Esophagus muscularis mucosa (tissue), 4 donors: ENCODE data around the gene JMJD1C. TPM values are rescaled to one million over a fixed set of nuclear protein-coding genes. Genes with fewer than 3 reads are reported as not detected.

Experiments used
- DNase-seq: peaks from one replicate; pipeline ENCODE4 v3.0.0-alpha.2; 2017; ENCODE audit errors: extremely low spot score
- H3K27ac ChIP-seq, 4 donors: fragments of 200-600 bp; sonication (generic); replicated peaks in 1 of 4; 1 replicate in 3 of 4; 2 replicates in 1 of 4; pipeline ENCODE4 v1.5.1; 2016 to 2019; ENCODE audit warnings: mild to moderate bottlenecking in 1 of 4
- H3K27me3 ChIP-seq, 4 donors: fragments of 200-600 bp; sonication (generic); one replicate each; pipeline versions ENCODE4 v1.5.1 to v1.6.0; 2016 to 2019
- H3K36me3 ChIP-seq, 4 donors: fragments of 200-600 bp; sonication (generic); one replicate each; pipeline ENCODE4 v1.5.1; 2016 to 2019
- H3K4me1 ChIP-seq, 4 donors: fragments of 200-600 bp; sonication (generic); one replicate each; pipeline ENCODE4 v1.5.1; 2016 to 2019
- H3K4me3 ChIP-seq, 4 donors: fragments of 200-600 bp; sonication (generic); 1 replicate in 2 of 4; 2 replicates in 2 of 4; pipeline ENCODE4 v1.5.1; 2016 to 2019; ENCODE audit warnings: mild to moderate bottlenecking in 4 of 4, moderate library complexity in 1 of 4
- H3K9me3 ChIP-seq, 4 donors: fragments of 200-600 bp; sonication (generic); 1 replicate in 3 of 4; 2 replicates in 1 of 4; pipeline ENCODE4 v1.5.1; 2016 to 2019
- CTCF ChIP-seq, 3 experiments: fragments of 200-600 bp in 2 of 3; fragments of 450-650 bp in 1 of 3; sonication (generic) in 2 of 3; IDR thresholded peaks; one replicate each; pipeline ENCODE4 v1.5.1; 2017 to 2019; ENCODE audit warnings: antibody characterized with exemption in 3 of 3, mild to moderate bottlenecking in 2 of 3, moderate library complexity in 1 of 3
- EP300 ChIP-seq: sonication (generic); formaldehyde crosslinking; IDR thresholded peaks from one replicate; pipeline ENCODE4 v1.6.1; 2017; ENCODE audit warnings: antibody characterized with exemption
- POLR2A ChIP-seq: fragments of 450-650 bp; IDR thresholded peaks from one replicate; pipeline ENCODE4 v1.6.1; 2017; ENCODE audit warnings: antibody characterized with exemption, moderate library complexity, mild to moderate bottlenecking, low read depth
- POLR2AphosphoS5 ChIP-seq, 2 donors: sonication (generic); formaldehyde crosslinking; IDR thresholded peaks; one replicate each; pipeline ENCODE4 v1.6.1; 2017; ENCODE audit warnings: antibody characterized with exemption in 2 of 2
- WGBS: methylation state at CpG from one replicate; pipeline ENCODE4 v1.1.5; 2018; 5-methylcytosine and 5-hydroxymethylcytosine counted together
- intact Hi-C: fragments of 100-400 bp; cut with DNase I; formaldehyde crosslinking; loops from one replicate; pipeline ENCODE4 v1.15.1; 2023
- total RNA-seq, 4 donors: library from RNA; depleted of rRNA; stranded (reverse); fragments of >200 nt; gene quantifications; one replicate each; pipeline versions ENCODE4 v1.1.0 to v1.2.1, GENCODE V29; 2016

JMJD1C gene
- total RNA-seq, 4 donors from 2014 or later: 60.3 to 89.7 (median 79.8) TPM

- DNase-seq: no peak
- Histone ChIP-seq H3K27ac (no peak overlapping the region), H3K36me3 (no peaks in the 10 kb centered on the region), H3K9me3 (no peaks in the 10 kb centered on the region), H3K4me1 (peaks cover 9 to 36% (median 26%) of the 10 kb centered on the region in 4 donors), H3K27me3 (no peaks in the 10 kb centered on the region), H3K4me3 (no peak overlapping the region)
- 89% methylated on average over 1 of the region's 1 CpG for WGBS
- intact Hi-C loops: no loop called here
- TF ChIP-seq POLR2AphosphoS5 (IDR thresholded peaks at IDR 0.05): no peak
- no peak for TF ChIP-seq EP300
- TF ChIP-seq CTCF (IDR thresholded peaks at IDR 0.05): no peak
- no peak for TF ChIP-seq POLR2A
Measured at GRCh38 chr10:63410633-63411032, 55.1 kb downstream of the JMJD1C start.

GRCh38 chr10:63409465-63410027 lies 56.2 kb downstream of the JMJD1C start:
- TF ChIP-seq POLR2AphosphoS5 (IDR thresholded peaks at IDR 0.05) (no peak), POLR2A (no peak), EP300 (no peak), CTCF (IDR thresholded peaks at IDR 0.05) (no peak)
- no peaks in the 10 kb centered on the region for H3K27me3 ChIP-seq
- no peak for DNase-seq
- H3K4me3 ChIP-seq: no peak overlapping the region
- 86% methylated on average over 2 of the region's 2 CpGs for WGBS
- H3K36me3 ChIP-seq: no peaks in the 10 kb centered on the region
- H3K4me1 ChIP-seq: peaks cover 7 to 25% (median 17%) of the 10 kb centered on the region in 4 donors
- H3K27ac ChIP-seq: no peak overlapping the region
- H3K9me3 ChIP-seq: no peaks in the 10 kb centered on the region
- intact Hi-C loops: no loop called here

- no peaks in the 10 kb centered on the region for H3K27me3 ChIP-seq
- DNase-seq: no peak
- no peaks in the 10 kb centered on the region for H3K36me3 ChIP-seq
- no peaks in the 10 kb centered on the region for H3K9me3 ChIP-seq
- no peak for TF ChIP-seq POLR2A
- TF ChIP-seq CTCF (IDR thresholded peaks at IDR 0.05): no peak
- no peak for TF ChIP-seq POLR2AphosphoS5 (IDR thresholded peaks at IDR 0.05)
- TF ChIP-seq EP300: no peak
- intact Hi-C loops: no loop called here
- peaks cover 7 to 21% (median 13%) of the 10 kb centered on the region in 4 donors for H3K4me1 ChIP-seq
- H3K4me3 ChIP-seq: no peak overlapping the region
- no peak overlapping the region for H3K27ac ChIP-seq
- WGBS: 100% methylated on average over 1 of the region's 1 CpG
Measured at GRCh38 chr10:63407136-63407662, 58.6 kb downstream of the JMJD1C start.

GRCh38 chr10:63396133-63396761 lies 69.5 kb downstream of the JMJD1C start:
- TF ChIP-seq EP300 (no peak), POLR2A (no peak), POLR2AphosphoS5 (IDR thresholded peaks at IDR 0.05) (no peak), CTCF (IDR thresholded peaks at IDR 0.05) (no peak)
- no peak overlapping the region for H3K4me3 ChIP-seq
- no peaks in the 10 kb centered on the region for H3K4me1 ChIP-seq
- H3K9me3 ChIP-seq: no peaks in the 10 kb centered on the region
- H3K36me3 ChIP-seq: no peaks in the 10 kb centered on the region
- no peak for DNase-seq
- H3K27me3 ChIP-seq: no peaks in the 10 kb centered on the region
- H3K27ac ChIP-seq: no peak overlapping the region
- WGBS: 61% methylated on average over 7 of the region's 7 CpGs
- intact Hi-C loops: no loop called here
